Activated effector memory CD4-positive, alpha-beta T cell treated with anti-CD3 and anti-CD28 coated beads, Interleukin-2, amount 50 U/mL, for 16 hours (primary cell): ENCODE data around the gene FRMD4B.

Source experiments
- DNase-seq: peaks from one replicate; pipeline ENCODE4 v3.0.0-alpha.2; 2020

Gene FRMD4B

GRCh38 chr3:69403454-69403853 lies 17.6 kb upstream of the FRMD4B start:
- no peak for DNase-seq

GRCh38 chr3:69400683-69401082 lies 14.8 kb upstream of the FRMD4B start:
- no peak for DNase-seq

- DNase-seq: no peak
These were observed 7.0 kb upstream of the FRMD4B start for GRCh38 chr3:69392850-69393249.

GRCh38 chr3:69392415-69392814 lies 6.5 kb upstream of the FRMD4B start:
- no peak for DNase-seq

GRCh38 chr3:69391554-69391953 lies 5.7 kb upstream of the FRMD4B start:
- no peak for DNase-seq

- DNase-seq: no peak
These were observed 4.9 kb upstream of the FRMD4B start for GRCh38 chr3:69390771-69391170.

GRCh38 chr3:69389520-69390248 lies 3.8 kb upstream of the FRMD4B start:
- DNase-seq: no peak

GRCh38 chr3:69388241-69388640 lies 2.4 kb upstream of the FRMD4B start:
- DNase-seq: no peak

- no peak for DNase-seq
These were observed 883 bp upstream of the FRMD4B start for GRCh38 chr3:69386556-69387385.

GRCh38 chr3:69385123-69385722 lies 665 bp downstream of the FRMD4B start:
- no peak for DNase-seq

GRCh38 chr3:69384326-69384725 lies 1.6 kb downstream of the FRMD4B start:
- DNase-seq: no peak

- no peak for DNase-seq
These were observed 6.2 kb downstream of the FRMD4B start for GRCh38 chr3:69379661-69380060.

- DNase-seq: no peak
These were observed 7.6 kb downstream of the FRMD4B start for GRCh38 chr3:69378112-69378802.

- DNase-seq: no peak
These were observed 8.6 kb downstream of the FRMD4B start for GRCh38 chr3:69377262-69377661.

- DNase-seq: no peak
These were observed 9.2 kb downstream of the FRMD4B start for GRCh38 chr3:69376731-69377130.

GRCh38 chr3:69371816-69372215 lies 14.1 kb downstream of the FRMD4B start:
- no peak for DNase-seq

- no peak for DNase-seq
These were observed 15.0 kb downstream of the FRMD4B start for GRCh38 chr3:69370901-69371301.

- DNase-seq: no peak
These were observed 15.6 kb downstream of the FRMD4B start for GRCh38 chr3:69370156-69370883.

- no peak for DNase-seq
These were observed 17.7 kb downstream of the FRMD4B start for GRCh38 chr3:69368129-69368741.

GRCh38 chr3:69367586-69367985 lies 18.3 kb downstream of the FRMD4B start:
- no peak for DNase-seq

GRCh38 chr3:69364354-69364753 lies 21.5 kb downstream of the FRMD4B start:
- no peak for DNase-seq

- DNase-seq: no peak
These were observed 25.2 kb downstream of the FRMD4B start for GRCh38 chr3:69360690-69361089.
